ENCODE results near the gene AFMID.

- TF ChIP-seq XRCC5 (IDR thresholded peaks at IDR 0.05; ENCODE audit: low read depth, low read length) (no peak), RBM25 (IDR thresholded peaks at IDR 0.05; ENCODE audit: low read depth, low read length, severe bottlenecking) (no peak), FOS (IDR thresholded peaks at IDR 0.05; ENCODE audit: extremely low read depth, insufficient read length) (no peak), CEBPZ (IDR thresholded peaks at IDR 0.05; ENCODE audit: borderline replicate concordance, low read depth, low read length) (no peak), POLR2A (conservative IDR thresholded peaks at IDR 0.05) (no peak), POLR2AphosphoS5 (IDR thresholded peaks at IDR 0.05; ENCODE audit: control insufficient read depth, insufficient read depth, low read depth, low read length) (no peak), EHMT2 (IDR thresholded peaks at IDR 0.05) (no peak), ZNF124 (CRISPR knock-in tag; IDR thresholded peaks at IDR 0.05) (no peak), BRCA1 (IDR thresholded peaks at IDR 0.05) (no peak), BRCA1 (CRISPR knock-in tag; IDR thresholded peaks at IDR 0.05) (no peak), SETDB1 (IDR thresholded peaks at IDR 0.05; ENCODE audit: low read length) (no peak), MAFK (IDR thresholded peaks at IDR 0.05; ENCODE audit: low read length) (no peak), CTCF (IDR thresholded peaks at IDR 0.05 in 2 of 3, conservative IDR thresholded peaks at IDR 0.05 in 1 of 3; ENCODE audit: insufficient read depth in 2 of 3, low read depth in 1 of 3, low read length in 3 of 3) (no peak)
These were observed 32.0 kb upstream of the AFMID start for GRCh38 chr17:78154903-78155811.
